HG02943 (cell line): ENCODE data around the gene SRD5A2.

Source experiments
- ATAC-seq: cut with Tn5 transposase; IDR thresholded peaks from one replicate; pipeline ENCODE4 v1.9.1; 2021; ENCODE audit warnings: mild to moderate bottlenecking, low read depth, moderate library complexity; ENCODE audit not compliant: unreplicated experiment

Gene SRD5A2

DNA sequence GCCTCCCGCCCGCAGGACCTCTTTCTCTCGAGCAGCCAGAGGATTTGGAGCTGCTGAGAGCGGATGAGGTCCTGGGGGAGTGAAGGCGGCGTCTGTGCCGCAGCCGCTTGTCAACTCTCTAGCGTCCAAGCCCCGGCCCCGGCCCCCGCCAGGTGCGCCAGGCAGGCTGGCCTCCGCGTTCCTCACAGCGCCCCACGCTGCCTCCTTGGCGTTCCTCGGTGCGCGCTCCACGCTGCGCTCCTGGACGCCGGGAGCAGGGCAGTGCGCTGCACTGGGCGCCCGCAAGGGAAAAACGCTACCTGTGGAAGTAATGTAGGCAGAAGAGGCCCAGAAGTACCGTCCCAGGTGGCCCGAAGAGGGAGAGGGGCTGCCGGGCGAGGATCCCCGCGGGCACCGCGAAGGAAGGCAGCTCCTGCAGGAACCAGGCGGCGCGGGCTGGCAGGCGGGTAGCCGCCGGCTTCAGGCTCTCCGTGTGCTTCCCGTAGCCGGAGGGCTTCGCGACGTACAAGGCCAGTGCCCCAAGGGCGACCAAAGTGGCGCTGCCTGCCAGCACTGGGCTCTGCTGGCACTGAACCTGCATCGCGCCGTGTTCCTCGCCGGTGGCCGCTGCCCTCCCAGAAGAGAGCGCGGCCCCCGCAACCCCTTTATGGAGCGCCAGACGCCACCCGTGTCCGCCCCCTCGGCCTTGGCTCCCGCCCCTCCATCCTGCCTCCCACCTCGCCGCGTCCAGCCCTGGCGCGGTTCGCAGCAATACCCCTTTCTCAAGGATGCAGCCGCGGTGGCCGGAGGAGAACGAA, at the start of gene SRD5A2:
TSS of gene SRD5A2 (minus strand) at position 618 of the 797 bp plus-strand sequence. CDS start at position 580, 38 bp downstream.
- no peak for ATAC-seq

DNA sequence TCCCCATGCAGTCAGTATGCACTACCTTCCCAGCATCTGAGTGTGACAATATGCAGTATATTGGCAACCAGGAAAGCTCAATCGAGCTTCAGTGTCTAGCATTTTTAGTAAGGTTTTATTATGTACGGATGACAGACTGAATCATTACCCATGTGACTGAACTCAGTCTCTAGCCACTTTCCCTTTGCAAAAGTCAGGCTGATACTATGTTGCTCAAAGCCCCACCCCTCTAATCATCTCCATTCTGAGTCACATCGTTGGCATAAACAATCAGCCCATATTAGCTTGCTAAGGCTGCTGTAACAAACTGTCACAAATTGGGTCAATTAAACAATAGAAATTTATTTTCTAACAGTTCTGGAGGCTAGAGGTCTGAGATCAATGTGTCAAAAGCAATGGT, 25.8 kb upstream of the SRD5A2 start:
- ATAC-seq, result no peak

DNA sequence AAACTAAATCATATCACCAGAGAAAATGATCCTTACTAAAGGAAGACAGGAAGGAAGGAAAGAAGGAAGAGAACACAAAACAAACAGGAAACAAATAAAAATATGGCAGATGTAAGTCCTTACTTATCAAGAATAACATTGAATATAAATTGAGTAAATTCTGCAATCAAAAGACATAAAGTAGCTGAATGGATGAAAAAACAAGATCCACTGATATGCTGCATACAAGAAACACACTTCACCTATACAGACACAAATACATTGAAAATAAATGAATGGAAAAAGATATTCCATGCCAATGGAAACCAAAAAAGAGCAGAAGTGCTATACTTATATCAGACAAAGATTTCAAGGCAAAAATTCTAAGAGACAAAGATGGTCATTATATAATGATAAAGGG, 18.0 kb upstream of the SRD5A2 start:
- ATAC-seq, result no peak

DNA sequence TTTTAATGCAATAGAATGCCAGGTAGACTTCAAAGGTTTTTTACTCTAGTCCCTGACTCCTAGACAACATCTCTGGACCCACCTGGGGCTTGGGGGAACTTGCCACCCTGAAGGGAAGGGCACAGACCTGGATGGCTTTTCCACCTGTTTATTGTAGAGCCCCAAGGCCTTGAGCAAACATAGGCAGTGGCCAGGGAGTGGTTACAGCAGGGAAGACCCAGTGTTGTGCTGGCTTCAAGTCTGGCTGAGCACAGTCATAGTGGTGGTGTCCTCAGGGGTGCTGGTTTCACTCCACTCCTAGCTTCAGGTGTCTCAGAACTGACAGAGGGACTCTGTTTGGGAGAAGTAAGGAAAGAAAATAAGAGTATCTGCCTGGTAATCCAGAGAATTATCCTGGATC, 5.5 kb upstream of the SRD5A2 start:
- no peak for ATAC-seq

DNA sequence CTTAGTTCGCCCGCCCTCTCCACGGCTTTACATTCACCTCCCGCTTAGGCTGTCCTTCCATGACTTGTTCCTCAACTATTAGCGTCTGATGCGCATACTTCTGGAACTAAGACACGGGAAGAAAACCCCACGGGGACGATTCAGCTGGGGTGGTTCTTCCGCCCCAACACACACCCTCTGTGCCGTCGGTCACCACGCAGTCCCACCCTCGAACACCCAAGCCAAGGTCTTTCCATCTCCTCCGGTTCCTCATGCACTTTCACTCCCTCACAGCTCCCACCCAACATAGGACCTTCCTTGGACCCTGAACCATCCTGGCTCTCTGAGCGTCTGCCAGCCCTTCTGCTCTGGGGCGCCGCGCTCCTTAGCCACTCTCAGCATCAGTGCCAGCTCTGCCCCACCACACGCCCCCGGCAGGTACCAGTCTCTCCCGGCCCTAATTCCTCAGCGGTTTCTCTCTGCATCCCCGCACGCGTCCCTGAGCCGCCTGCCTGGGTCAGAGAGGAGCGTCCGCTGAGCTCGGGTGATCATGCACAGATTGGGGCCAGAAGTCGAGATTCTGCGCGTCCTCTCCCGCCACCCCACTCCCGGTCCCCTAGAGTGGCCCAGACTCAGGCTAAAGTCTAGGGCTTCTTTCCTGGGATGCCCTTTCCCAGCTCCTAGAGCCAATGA, 522 bp upstream of the SRD5A2 start:
- no peak for ATAC-seq

GRCh38 chr2:31579996-31580320, 780 bp downstream of the SRD5A2 start:
- no peak for ATAC-seq

DNA sequence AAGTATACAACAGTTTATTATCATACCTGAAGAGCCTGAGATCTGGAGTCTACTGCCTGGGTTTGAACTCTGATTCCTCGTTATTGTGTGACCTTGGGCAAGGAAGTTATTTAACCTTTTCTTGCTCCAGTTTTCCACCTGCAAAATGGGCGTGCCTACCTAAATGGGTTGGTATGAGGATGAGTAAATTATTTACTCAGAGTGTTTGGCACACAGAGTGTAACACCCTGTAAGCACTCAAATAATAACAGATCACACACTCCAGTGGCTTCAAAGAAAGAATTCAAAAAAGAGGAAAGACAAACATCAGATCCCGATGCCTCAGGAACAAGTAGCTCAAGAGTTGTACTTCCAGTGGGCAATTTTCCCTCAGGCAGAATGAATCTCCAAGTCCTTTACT, 2.4 kb downstream of the SRD5A2 start:
- ATAC-seq, result no peak

- no peak for ATAC-seq
Observed at GRCh38 chr2:31577143-31577542, 3.6 kb downstream of the SRD5A2 start.

GRCh38 chr2:31568585-31569201, 12.0 kb downstream of the SRD5A2 start:
- no peak for ATAC-seq

DNA sequence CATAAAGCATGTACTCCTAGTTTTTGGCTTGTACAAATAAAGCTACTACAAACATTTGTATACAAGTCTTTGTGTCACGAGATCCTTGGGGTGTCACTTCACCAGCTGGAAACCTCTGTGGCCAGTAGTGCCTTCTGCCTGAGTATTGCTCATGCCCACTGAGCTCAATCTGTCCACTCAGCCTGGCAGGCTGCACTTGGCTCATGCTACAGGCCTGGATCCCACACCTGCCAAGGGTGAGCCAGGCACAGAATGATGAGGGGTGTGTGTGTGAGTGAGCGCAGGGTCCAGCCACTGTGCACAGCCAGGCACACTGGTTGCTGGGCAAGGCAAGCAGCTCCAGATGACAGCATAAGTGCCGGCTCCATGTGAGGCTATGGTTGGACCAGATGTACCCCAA, 13.1 kb downstream of the SRD5A2 start:
- no peak for ATAC-seq

DNA sequence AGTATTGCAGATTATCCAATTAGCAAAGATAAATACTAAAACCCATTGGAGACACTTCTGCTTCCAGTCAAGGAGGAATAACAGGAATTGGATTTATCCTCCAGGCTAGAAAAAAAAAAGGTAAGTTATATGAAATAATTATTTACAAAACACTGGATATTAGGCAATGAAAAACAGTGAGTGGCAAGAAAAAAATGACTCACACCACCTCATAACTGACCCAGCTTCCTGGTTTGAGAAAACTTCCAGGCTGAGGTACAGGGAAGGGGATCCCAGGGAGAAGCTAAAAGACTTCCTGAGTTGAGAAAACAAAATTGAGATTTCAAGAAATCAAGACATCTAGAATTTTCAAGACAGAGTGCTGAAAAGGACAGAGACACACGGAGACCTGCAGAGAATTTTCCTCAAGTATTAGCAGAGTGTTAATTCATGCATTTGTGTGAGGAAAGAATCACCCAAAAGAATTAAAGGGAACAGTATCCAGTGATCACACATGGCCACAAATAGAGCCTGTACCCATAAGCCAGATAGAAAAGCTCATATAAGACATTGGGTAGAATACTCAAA, 17.4 kb downstream of the SRD5A2 start:
- no peak for ATAC-seq

- no peak for ATAC-seq
Observed at GRCh38 chr2:31561823-31562222, 18.9 kb downstream of the SRD5A2 start.

DNA sequence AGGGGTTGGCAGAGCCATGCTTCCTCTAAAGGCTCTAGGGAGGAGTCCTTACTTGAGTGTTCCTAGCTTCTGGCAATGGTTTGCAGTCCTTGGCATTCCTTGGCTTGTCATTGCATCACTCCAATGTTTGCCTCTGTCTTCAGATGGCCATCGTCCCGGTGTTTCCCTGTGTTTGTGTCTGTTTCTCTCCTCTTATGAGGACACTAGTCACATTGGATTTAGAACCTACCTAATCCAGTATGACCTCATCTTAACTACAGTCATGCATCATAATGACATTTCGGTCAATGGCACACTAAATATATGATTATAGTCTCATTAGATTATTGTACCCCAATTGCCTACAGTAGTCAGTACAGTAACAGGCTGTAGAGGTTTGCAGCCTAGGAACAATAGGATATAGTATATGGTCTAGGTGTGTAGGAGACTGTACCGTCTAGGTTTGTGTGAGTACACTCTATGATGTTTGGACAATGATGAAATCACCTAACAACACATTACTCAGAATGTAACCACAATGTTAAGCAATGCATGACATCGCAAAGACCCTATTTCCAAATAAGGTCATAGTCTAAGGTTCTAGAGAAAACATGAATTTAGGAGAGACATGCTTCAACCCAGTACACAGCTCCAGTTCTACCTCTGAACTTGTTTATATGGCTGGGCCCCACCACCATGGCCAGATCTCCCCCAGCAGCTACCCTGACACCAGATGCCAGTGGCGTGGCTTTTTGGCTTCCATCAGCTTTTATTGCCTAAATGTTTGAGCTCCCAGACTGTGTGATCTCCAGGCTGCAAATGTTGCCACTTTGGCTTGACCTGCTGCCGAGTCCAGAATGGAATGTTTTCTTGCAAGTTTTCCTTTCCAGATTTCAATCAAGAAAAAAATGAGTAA, 22.1 kb downstream of the SRD5A2 start:
- ATAC-seq, result no peak

DNA sequence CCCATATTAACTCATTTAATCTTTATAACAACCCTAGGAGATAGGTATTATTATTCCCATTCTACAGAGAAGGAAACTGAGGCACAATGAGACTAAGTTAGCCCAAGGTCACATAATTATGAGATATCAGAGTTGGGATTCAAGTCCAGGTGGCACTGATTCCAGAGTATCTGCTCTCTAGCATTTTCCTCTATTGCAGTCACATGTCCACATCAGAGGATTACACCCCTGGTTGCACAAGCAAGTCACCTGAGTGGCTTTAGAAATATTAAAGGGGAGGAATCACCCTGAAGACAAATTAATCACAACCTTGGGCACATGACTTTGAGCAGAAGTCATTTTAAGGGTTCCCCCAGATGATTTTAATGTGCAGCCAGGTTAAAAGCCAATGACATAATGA, 23.8 kb downstream of the SRD5A2 start:
- ATAC-seq, result no peak

DNA sequence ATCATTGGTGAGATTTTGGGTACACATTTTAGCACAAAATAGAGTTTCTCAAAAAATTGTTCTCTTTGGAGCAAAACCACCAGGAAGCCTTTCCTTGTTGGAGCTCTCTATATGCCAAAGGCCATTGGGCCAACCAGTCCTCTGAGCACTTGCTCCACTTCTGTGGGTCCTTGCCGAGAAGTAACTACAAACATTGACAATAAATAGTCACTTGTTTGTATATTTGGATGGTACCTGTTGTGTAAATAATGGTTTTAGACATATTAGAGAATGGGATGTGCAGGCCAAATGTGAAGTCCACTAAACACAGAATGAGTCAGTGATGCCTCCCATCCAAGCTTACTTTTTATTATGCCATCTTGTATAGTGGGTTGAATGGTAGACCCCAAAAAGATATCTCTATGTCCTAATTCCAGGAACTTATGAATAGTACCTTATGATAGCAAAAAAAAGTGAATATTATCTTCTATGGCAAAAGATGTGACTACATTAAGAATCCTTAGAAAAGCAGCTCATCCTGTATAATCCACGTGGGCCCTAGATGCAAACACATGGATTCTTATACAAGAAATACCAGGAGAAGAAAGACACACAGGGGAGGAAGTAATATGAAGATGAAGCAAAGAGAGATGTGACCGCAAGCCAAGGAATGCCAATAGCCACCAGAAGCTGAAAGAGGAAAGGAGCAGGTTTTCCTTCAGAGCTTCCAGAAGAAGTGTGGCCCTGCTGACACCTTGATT, 24.6 kb downstream of the SRD5A2 start:
- ATAC-seq, result no peak

DNA sequence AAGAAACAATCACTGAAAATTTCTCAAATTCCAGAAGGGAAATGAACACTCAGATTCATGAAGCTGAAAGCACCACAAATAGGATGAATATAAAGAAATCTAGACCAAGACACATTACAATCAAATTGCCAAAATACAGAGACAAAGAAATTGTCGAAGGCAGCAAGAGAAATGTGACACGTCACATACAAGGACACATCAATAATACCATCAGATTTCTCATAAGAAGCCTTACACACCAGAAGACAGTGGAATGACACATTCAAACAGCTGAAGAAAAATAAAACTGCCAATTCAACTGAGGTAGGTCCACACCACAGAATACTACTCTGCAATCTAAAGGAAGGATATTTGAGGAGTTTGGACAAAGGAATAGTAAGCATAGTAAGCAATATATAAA, 27.4 kb downstream of the SRD5A2 start:
- ATAC-seq, result no peak

DNA sequence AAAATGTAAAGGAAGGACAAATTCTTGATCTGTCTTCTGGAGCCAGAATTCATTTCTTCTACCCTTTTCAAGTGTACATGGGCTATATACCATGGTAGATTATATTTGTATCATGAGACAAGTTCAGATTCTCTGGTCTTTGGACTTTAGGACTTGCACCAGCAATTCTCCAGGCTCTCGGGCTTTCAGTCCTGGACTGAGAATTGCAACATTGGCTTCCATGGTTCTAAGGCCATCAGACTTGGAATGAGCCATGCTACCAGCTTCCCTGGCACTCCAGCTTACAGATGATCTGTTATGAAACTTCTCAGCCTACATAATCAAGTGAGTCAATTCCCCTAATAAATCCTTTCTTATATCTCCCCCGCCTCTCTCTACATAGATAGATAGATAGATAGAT, 33.3 kb downstream of the SRD5A2 start:
- no peak for ATAC-seq

DNA sequence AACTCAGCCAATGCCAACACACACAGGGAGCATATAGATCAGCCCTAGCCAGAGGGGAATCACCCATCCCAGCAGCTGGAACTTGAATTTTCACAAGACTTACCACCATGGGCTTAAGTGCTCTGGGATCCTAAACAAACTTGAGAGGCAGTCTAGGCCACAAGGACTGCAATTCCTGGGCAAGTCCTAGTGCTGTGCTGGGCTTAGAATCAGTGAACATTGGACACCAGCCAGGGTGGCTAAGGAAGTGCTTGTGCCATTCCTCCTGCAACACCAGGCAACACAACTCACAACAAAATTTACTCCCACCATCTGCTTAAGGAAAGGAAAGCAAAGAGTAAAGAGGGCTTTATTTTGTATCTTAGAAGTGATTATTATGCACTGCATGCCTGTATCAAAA, 38.9 kb downstream of the SRD5A2 start:
- no peak for ATAC-seq

GRCh38 chr2:31539505-31539904, 41.2 kb downstream of the SRD5A2 start:
- no peak for ATAC-seq

GRCh38 chr2:31535768-31536167, 45.0 kb downstream of the SRD5A2 start:
- no peak for ATAC-seq
